ENCODE results near the gene MLST8.

MLST8 gene

DNA sequence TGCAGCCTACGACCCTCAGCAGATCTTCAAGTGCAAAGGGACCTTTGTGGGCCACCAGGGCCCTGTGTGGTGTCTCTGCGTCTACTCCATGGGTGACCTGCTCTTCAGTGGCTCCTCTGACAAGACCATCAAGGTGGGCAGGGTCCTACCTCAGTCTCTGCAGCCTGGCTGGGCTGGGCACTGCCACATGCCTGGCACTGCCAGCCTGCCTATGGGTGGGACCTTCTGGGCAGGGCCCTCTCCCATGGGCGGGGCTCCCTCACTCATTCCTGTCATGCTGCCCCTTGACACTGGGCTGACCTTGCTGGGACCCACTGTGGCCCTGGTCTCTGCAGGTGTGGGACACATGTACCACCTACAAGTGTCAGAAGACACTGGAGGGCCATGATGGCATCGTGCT lies 31.3 kb upstream of the MLST8 start:
- no peak for DNase-seq

DNA sequence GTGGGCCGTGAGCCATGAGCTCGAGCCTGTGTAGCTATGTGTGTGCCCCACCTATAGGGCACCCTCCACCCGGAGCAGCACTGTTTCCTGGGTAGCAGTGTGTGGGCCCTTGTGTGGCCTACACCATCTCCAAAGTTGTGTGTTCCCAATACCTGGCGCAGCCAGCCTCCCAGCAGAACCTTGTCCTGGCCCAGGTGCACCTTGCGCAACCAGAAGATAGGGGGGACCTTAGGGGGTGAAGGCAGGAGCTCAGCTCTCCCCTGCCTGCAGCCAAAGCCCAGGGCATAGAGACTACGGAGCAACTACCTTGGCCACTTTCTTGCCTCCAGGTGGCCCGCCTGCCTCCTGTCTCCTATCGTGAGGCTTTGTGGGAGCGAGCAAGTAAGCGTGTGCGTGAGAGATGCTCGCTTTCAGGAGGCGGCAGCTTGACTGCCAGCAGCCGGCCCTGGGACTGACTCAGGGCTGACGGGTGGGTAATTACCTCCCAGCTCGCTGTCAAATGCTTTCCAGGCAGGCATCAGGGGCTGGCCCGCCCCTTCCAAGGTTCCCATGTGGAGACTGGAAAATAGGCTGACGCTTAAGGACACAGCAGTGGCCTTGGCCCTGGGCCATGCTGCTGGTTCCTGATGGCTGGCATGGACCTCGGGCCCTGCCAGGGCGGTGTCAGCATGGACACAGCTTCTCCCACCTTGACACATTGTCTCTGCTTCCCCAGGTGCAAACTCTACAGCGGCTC lies 30.7 kb upstream of the MLST8 start:
- no peak for DNase-seq

DNA sequence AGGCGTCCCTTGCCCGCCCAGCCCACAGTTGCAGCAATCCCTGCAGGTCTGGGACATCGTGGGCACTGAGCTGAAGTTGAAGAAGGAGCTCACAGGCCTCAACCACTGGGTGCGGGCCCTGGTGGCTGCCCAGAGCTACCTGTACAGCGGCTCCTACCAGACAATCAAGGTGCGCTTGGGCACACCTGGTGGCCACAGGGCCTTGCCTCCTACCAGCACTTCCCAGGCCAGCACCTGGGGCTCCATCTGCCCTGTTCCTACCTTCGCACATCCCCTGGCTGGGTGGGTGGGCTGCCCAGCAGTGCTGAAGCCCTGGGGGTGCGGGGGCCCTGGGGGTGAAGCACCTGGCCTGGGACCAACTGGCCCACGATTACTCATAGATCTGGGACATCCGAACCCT lies 29.8 kb upstream of the MLST8 start:
- no peak for DNase-seq

DNA sequence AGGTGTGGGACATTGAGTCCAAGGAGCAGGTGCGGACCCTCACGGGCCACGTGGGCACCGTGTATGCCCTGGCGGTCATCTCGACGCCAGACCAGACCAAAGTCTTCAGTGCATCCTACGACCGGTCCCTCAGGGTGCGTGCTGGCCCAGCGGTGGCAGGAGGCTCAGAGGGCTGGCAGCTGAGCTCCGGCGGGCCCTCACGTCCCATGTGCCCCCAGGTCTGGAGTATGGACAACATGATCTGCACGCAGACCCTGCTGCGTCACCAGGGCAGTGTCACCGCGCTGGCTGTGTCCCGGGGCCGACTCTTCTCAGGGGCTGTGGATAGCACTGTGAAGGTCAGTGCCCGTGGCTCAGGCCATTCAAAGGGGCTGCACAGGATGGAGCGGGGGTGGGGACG lies 29.2 kb upstream of the MLST8 start:
- no peak for DNase-seq

DNA sequence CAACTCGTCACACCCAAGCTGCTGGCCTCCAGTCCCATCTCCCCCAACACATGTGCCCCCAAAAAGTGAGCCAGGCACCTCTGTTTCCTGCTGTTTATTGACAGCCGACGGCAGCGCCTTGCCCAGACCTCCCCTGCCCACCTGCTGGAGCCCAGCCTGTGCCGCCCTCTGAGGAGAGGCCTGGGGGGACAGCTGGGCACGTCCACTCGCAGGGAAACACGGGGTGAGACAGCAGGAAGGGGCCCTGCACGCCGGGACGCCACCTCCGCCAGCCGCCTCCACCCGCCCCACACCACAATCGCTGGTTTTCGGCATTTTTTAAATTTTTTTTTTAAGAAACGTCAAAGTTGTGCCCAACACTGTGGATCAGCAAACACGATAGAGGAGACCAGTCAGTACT lies 28.2 kb upstream of the MLST8 start:
- DNase-seq, result no peak

DNA sequence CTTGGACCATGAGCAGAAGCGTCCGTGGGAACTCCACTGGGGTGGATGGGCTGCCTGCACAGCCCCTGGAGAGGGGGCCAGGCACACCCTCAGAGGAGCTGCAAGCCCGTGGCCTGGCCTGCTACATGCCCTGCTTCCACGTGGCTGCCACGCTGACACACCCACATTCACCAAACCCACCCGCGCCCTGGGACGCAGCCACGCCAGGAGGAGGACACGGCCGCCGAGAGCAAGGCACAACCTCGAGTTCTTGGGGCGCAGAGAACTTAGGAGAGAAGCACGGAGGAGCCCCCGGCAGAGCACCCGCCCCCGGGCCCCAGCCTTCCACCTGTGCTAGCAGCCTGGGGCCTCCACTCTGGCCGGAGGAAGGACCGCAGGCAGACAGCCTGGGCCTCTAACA lies 27.7 kb upstream of the MLST8 start:
- no peak for DNase-seq

DNA sequence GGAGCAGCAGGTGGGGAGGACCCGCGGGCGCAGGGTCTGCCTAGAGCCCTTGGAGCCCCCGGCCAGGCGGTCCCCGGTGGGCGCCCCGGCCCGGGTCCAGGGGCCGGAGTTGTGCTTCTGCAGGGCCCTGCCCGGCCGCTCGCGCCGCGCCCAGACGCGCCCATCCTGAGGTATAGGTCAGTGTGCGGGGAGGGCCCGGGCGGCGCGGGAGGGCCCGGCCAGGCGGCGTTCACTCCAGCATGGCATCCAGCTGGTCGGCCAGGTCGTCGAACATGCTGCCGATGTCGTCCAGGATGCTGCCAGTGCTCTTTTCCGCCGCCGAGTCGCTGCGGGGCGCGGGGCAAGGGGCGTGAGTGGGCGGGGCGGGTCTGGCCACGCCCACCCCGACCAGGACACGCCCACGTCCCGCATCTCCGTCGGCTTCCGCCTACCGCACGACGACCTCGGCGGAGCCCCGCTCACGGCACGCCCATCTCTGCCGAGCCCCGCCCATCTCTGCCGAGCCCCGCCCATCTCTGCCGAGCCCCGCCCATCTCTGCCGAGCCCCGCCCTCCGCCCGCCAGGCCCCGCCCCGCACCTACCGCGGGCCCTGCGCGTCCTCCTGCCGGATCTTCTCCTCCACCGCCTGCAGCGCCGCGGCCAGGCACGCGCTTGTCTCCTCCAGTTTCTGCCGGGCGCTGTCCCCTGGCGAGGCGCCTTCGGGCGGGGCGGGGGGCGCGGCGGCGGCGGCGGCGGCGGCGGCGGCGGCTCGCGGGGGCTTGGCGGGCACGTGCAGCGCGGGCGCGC lies 26.7 kb upstream of the MLST8 start:
- peak; percentile 12 for DNase-seq

DNA sequence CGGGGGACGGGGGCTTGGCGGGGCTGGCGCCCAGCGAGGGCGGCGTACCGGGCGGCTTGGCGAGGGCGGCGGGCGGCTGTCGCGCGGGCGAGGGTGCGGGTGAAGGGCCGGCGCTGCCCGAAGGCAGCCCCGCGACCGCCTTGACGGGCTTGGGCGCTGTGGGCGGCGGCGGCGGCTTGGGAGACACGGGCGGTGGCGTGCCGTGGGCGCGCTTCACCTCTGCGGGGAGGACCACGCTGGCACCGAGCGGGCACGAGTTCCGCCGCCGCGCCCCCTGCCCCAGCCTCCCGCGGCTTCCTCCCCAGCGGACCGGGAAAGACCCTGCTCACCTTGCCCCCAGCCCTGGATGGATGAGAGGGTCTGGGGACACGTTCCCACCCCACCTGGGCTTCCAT lies 26.1 kb upstream of the MLST8 start:
- DNase-seq, result no peak

DNA sequence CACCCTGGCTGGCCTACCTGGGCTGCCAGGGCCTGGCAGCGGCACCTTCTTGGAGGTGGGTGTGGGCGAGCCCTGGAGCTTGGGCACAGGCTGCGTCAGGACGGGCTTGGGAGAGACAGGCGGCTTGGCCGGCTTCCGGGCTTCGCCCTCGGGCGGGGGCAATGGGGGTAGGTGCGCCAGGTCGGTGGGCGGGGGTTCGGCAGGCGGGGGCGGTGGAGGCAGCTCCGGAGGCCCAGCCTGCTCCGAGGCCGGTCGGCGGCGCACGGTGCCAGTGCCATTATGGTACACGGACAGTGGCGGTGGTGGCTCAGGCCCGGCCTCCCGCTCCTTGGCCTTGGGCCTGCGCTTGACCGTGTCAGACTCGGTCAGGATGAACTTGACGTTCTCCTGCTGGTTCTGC lies 25.7 kb upstream of the MLST8 start:
- no peak for DNase-seq

DNA sequence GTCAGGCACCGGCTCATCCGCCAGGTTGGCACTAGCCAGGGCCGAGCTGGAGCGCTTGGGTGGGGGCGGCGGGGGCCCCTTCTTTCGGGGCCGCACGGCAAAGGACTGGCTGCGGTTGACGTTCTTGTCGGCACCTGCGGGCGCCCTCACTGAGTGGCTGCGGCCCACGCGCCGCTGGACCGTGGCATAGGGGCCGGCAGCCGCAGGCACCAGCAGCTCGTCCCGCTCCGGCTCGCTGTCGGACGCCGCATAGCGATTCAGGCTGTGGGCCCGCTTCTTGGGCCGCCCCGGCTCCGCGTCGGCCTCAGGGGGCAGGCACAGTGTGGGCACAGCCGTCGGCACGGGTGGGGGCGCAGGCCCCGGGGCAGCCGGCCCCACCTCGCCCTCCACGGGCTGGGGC lies 24.8 kb upstream of the MLST8 start:
- DNase-seq, result no peak

DNA sequence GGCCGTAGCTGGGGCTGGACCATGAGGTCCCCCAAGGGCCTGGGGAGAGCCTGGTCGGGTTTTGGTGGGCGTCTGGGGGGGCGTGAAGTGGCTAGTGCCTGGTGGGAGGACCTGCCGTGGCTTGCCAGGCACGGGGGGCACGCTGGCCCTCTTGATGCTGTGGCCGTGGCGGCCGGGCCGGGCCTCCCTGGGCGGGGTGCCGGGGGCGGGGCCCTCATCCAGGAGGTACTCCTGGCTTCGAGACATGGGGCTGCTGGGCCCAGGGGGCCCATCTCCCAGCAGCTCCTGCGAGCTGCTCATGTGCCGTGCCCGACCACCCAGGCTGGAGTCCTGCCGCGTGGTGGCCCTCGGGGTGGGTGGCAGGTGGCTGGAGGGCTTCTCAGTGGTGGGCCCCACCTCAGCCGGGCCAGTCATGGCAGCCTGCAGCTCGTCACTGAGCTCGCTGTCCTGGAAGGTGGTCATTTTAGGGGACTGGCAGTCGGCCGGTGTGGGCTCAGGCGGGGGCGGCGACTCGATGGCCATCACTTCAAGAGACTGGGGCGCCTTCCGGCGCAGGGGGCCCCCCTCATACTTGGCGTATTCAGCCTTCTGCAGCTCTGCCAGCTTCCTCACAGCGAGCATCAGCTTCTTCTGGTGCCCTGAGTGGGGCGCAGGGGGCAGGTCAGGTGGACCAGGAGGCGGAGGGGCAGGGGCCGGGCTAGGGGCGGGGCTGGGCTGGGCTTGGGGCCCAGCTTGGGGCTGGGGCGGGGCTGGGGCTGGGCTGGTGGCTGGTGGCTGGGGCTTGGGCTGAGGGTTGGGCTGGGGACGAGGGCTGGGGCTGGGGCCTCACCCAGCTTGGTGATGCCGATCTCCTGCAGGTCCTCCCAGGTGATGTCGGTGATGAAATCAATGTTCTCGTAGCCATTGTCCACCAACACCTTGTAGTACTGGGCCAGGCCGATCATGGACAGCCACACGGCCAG lies 24.0 kb upstream of the MLST8 start:
- no peak for DNase-seq

DNA sequence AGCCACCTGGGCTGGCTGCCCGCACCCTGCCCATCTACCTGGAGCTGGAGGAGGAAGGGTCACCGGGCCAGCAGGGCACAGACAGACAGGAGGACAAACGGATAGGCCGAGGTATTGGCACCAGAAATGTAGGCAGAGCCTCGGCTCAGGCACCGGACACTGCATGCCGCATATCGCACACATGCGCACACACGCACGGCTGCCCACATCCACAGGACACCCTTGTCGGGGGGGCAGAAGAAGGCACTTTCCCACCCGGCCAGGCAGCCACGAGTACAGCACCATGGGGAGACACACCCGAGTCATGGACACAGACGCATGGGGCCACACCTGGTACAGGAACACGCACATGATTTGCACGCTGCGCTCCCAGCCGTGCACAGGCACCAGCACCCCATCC lies 23.3 kb upstream of the MLST8 start:
- DNase-seq, result no peak

DNA sequence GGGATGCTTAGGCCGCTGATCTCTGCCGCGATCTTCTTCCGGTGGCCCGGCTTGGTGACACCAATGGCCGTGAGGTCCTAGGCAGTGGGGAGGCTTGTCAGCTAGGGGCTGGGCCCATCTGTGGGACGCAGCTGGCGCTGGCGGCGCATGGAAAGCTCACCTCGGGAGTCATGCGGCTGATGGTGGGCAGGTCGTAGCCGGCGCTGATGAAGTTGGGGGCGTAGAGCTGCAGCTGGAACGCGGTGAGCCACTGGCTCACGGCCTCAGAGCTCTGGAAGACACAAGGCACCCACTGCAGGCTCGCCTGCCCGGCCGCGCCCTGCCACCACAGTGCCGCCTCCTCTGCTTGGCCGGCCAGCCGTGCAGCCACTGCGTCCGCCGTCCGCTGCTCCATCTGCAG lies 21.6 kb upstream of the MLST8 start:
- no peak for DNase-seq

DNA sequence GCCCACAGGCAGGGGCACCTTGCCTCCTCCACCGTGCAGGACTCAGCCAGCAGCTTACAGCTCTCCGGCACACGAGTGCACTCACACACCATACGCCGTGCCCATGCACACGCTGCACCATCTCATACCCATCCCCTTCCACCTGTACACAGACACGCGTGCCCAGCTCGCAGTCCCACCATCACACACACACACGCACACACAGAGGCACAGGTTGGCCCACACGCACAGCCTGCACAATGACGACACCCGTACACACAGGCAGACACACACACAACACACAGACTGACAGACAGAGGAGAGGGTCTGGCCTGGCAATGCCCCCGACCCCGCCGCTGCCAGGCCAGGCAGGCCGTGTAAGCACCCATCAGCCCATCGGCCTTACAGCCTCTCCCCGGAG lies 20.9 kb upstream of the MLST8 start:
- no peak for DNase-seq

DNA sequence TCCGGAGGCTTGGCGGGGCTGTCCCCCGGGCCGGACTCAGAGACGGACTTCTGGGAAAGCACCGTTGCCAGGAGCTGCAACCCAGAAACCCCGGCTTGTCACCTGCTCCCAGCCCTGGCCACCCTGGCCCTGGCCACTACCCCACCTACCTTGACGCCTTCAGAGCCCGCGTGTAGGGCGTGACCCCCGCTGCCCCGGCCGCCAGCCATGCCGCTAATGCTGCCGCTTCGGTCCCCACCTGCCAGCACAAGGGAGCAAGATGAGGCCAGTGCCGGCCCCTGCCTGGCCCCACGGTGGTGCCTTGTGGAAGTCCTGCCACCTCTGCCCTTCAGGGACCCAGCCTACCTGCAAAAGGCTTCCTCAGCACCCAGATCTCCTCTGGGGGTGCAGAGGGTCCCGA lies 20.3 kb upstream of the MLST8 start:
- no peak for DNase-seq

DNA sequence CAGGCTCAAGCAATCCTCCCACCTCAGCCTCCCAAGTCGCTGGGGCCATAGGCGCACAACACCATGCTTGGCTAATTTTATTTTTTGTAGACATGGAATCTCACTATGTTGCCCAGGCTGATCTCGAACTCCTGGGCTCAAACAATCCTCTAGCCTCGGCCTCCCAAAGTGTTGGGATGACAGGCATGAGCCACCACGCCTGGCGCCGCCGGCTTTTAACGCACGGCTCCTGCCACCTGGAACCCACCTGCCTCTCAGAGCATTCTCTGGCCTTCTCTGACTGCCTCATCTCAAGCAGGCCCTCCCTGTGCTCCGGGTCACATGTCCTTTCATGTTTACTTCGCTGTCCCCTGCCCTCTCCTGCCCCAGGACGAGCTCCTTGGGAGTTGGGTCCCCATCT lies 19.2 kb upstream of the MLST8 start:
- no peak for DNase-seq

DNA sequence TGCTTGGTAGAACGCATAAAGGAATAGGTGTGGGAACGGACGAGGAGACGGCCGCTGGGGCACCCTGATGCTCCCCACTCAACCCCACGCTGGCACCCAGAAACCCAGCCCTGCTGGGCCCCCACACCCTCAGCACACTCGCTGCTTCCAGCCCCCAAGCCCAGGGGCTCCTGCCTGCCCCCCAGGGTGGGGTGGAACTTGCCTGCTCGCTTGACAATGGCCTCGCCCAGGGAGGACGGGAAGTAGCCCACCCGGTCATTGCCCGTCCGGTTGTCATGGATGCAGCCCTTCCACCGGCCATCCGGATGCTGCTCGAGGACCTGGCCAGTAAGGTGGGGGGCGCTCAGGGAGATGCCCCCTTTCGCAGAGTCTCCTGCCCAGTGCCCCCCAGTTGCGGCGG lies 18.7 kb upstream of the MLST8 start:
- no peak for DNase-seq

DNA sequence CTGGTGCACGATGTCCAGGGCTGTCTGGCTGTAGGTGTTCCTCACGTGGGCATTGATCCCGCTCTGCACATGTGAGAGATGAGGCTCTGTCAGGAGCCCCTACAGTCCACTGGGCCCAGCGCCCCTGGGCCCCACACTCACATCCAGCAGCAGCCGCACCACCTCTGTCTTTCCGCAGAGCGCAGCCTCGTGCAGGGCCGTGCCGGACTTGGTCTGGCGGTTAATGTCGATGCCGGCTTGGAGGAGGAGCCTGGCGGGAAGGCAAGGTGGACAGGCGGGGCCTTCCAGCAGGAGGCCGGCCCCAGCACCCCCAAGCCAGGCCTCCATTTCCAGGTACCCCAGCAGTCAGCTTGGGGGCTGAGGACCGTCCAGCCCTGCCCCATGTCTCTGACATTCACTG lies 18.0 kb upstream of the MLST8 start:
- no peak for DNase-seq

DNA sequence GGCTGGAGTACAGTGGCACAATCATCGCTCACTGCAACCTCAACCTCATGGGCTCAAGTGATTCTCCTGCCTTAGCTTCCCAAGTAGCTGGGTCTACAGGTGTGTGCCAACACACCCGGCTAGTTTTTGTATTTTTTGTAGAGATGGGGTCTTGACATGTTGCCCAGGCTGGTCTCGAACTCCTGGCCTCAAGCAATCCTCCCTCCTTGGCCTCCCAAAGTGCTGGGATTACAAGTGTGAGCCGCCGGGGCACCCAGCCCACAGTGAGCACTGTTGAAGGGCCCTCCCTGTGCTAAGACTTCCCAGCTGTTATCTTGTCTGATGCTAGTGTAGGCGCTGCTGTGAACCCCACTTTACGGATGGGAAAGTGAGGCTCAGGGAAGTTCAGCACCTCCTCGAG lies 16.9 kb upstream of the MLST8 start:
- no peak for DNase-seq

DNA sequence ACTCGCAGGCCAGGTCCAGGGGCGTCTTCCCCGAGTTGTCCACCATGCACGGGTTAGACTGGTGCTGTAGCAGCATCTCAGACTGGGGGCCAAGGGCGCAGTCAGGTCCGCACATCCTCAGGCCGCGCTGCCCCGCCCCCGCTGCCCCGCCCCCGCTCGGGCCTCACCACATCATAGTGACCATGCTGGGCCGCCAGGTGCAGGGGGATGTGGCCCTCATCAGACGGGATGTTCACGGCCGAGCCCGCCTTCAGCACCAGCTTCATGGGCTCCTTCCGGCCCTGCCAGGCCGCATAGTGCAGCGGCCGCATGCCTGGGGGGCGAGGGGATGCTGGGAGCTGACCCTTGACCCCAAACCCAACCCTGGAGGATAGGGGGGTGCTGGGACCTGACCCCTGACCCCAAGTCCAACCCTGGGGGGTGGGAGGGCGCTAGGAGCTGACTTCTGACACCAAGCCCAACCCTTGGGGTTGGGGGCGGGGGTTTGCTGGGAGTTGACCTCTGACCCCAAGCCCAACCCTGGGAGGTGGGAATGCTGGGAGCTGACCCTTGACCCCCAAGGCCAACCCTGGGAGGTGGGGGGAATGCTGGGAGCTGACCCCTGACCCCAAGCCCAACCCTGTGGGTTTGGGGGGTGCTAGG lies 15.9 kb upstream of the MLST8 start:
- DNase-seq, result no peak

DNA sequence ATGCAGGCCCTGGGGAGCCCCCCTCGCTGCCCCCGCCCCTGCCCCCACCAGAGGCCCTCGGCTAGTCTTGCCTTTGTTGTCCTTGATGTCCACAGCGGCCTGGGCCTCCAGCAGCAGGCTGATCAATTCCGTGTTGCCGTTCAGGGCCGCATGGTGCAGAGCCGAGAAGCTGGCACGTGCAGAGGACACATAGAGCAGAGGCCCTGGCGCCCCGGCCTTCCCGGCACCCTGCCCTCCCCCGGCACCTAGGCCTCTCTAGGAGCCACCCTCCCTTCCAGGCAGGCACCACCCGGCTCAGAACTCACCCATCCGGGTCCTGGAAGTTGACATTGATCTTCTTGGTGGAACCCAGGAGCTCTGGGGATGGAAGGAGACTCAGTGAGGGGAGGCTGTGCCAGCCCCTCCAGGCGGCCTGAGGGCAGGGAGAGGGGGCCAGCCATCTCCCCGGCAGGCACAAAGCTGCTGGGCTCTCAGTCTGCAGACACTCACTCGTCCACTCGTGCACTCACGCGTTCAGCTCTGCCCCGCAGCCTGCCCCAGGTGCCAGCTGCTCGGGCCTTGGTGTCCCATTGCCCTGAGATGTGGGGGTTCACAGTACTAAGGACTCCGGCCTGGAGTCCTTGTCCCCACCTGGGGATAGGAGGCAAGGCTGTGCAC lies 15.1 kb upstream of the MLST8 start:
- DNase-seq, result no peak

DNA sequence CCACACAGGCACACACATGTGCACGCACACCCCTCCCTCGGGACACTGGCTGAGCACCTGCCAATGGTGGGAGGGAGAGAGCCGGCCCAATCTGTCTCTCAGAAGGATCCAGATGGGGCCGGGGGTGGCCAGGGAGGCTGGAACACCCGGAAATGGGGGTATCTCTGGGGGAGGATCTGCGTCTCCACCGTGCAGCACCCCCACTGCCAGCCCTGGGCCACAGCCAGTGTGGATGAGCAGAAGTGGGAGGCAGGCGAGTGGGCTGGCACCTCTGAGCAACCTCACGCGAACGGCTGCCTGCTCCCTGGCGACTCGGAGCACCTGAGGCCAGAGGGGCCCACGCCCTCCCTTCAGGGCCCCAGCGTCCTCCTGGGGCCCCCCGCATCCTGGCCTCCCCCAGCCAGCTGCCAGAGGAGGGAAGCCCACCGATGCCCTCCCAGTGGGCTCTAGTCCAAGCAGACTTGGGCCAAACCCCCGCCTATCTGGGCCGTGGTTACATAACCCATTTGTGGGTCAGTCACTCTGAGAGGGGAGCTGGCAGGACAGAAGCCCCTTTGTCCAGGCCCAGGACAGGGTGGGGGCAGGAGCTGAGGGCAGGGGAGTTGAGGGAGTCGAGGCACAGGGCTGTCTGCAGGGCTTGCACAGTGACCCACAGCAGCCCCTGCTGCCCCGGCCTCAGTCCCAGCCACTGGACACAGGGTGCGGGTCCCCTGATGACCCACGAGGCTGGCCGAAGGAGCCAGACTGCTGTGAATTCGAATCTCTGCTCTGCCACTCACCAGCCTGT lies 14.4 kb upstream of the MLST8 start:
- no peak for DNase-seq
